Mucosa of stomach (tissue), 1 donor: ENCODE results near the gene CPM.
A peak's percentile ranks its signal among the peaks of the same experiment; 100 is the strongest.

Experiments
- H3K27me3 ChIP-seq: one replicate; pipeline ENCODE4 v1.7.0; 2013; ENCODE audit warnings: mild to moderate bottlenecking, low read length; ENCODE audit not compliant: control insufficient read depth, insufficient read depth
- H3K36me3 ChIP-seq: one replicate; pipeline ENCODE4 v1.7.0; 2013; ENCODE audit warnings: low read length; ENCODE audit not compliant: control insufficient read depth, insufficient read depth
- H3K4me1 ChIP-seq: one replicate; pipeline ENCODE4 v1.7.0; 2013; ENCODE audit warnings: mild to moderate bottlenecking, low read length; ENCODE audit not compliant: control insufficient read depth, insufficient read depth
- H3K4me3 ChIP-seq: one replicate; pipeline ENCODE4 v1.7.0; 2013; ENCODE audit warnings: low read length
- H3K9ac ChIP-seq: one replicate; pipeline ENCODE4 v1.7.0; 2013; ENCODE audit warnings: mild to moderate bottlenecking, low read length, moderate library complexity
- H3K9me3 ChIP-seq: one replicate; pipeline ENCODE4 v1.7.0; 2013; ENCODE audit warnings: mild to moderate bottlenecking, low read length, moderate library complexity; ENCODE audit not compliant: control insufficient read depth
- donor health status: Pancreatic carcinoma.

The CPM gene

GRCh38 chr12:68950511-68950910 is 17.5 kb upstream of the CPM start:
- H3K36me3 ChIP-seq = no peaks in the 10 kb centered on the region
- H3K4me1 ChIP-seq = no peaks in the 10 kb centered on the region
- no peaks in the 10 kb centered on the region for H3K27me3 ChIP-seq
- H3K9me3 ChIP-seq = no peaks in the 10 kb centered on the region
- H3K4me3 ChIP-seq = no peak overlapping the region
- H3K9ac ChIP-seq = no peak overlapping the region

GRCh38 chr12:68945255-68945654 is 12.3 kb upstream of the CPM start:
- Histone ChIP-seq H3K27me3 (no peaks in the 10 kb centered on the region), H3K4me3 (no peak overlapping the region), H3K9ac (no peak overlapping the region), H3K9me3 (no peaks in the 10 kb centered on the region), H3K4me1 (no peaks in the 10 kb centered on the region), H3K36me3 (no peaks in the 10 kb centered on the region)

GRCh38 chr12:68944296-68945076 is 11.5 kb upstream of the CPM start:
- Histone ChIP-seq H3K36me3 (no peaks in the 10 kb centered on the region), H3K4me3 (no peak overlapping the region), H3K9ac (no peak overlapping the region), H3K27me3 (no peaks in the 10 kb centered on the region), H3K4me1 (no peaks in the 10 kb centered on the region), H3K9me3 (no peaks in the 10 kb centered on the region)

- no peak overlapping the region for H3K4me3 ChIP-seq
- H3K9me3 ChIP-seq = no peaks in the 10 kb centered on the region
- H3K4me1 ChIP-seq = no peaks in the 10 kb centered on the region
- no peaks in the 10 kb centered on the region for H3K27me3 ChIP-seq
- no peak overlapping the region for H3K9ac ChIP-seq
- no peaks in the 10 kb centered on the region for H3K36me3 ChIP-seq
Measured at GRCh38 chr12:68943848-68944247, 10.9 kb upstream of the CPM start.

- Histone ChIP-seq H3K27me3 (no peaks in the 10 kb centered on the region), H3K36me3 (no peaks in the 10 kb centered on the region), H3K9me3 (no peaks in the 10 kb centered on the region), H3K4me3 (no peak overlapping the region), H3K9ac (no peak overlapping the region), H3K4me1 (no peaks in the 10 kb centered on the region)
Measured at GRCh38 chr12:68940731-68941130, 7.8 kb upstream of the CPM start.

- Histone ChIP-seq H3K4me1 (no peaks in the 10 kb centered on the region), H3K36me3 (no peaks in the 10 kb centered on the region), H3K9ac (no peak overlapping the region), H3K27me3 (no peaks in the 10 kb centered on the region), H3K4me3 (no peak overlapping the region), H3K9me3 (no peaks in the 10 kb centered on the region)
Measured at GRCh38 chr12:68939505-68939904, 6.5 kb upstream of the CPM start.

- H3K4me1 ChIP-seq = peaks cover 9% of the 10 kb centered on the region
- peaks cover 11% of the 10 kb centered on the region for H3K27me3 ChIP-seq
- no peaks in the 10 kb centered on the region for H3K36me3 ChIP-seq
- H3K9ac ChIP-seq = no peak overlapping the region
- H3K4me3 ChIP-seq = no peak overlapping the region
- H3K9me3 ChIP-seq = no peaks in the 10 kb centered on the region
Measured at GRCh38 chr12:68934392-68934791, 1.4 kb upstream of the CPM start.

- Histone ChIP-seq H3K36me3 (no peaks in the 10 kb centered on the region), H3K9ac (peak overlapping the region; percentile 11), H3K27me3 (peaks cover 11% of the 10 kb centered on the region), H3K4me3 (peak overlapping the region; percentile 27), H3K4me1 (peaks cover 9% of the 10 kb centered on the region), H3K9me3 (no peaks in the 10 kb centered on the region)
Measured at GRCh38 chr12:68932128-68932960, 627 bp downstream of the CPM start.

GRCh38 chr12:68930178-68930577 is 2.8 kb downstream of the CPM start:
- Histone ChIP-seq H3K36me3 (no peaks in the 10 kb centered on the region), H3K4me3 (no peak overlapping the region), H3K4me1 (peaks cover 9% of the 10 kb centered on the region), H3K9ac (no peak overlapping the region), H3K9me3 (no peaks in the 10 kb centered on the region), H3K27me3 (peaks cover 11% of the 10 kb centered on the region)

GRCh38 chr12:68924546-68924945 is 8.4 kb downstream of the CPM start:
- no peak overlapping the region for H3K4me3 ChIP-seq
- no peaks in the 10 kb centered on the region for H3K4me1 ChIP-seq
- no peaks in the 10 kb centered on the region for H3K27me3 ChIP-seq
- H3K9ac ChIP-seq = no peak overlapping the region
- no peaks in the 10 kb centered on the region for H3K9me3 ChIP-seq
- H3K36me3 ChIP-seq = no peaks in the 10 kb centered on the region

GRCh38 chr12:68919581-68920239 is 13.3 kb downstream of the CPM start:
- Histone ChIP-seq H3K9ac (no peak overlapping the region), H3K27me3 (no peaks in the 10 kb centered on the region), H3K36me3 (no peaks in the 10 kb centered on the region), H3K9me3 (no peaks in the 10 kb centered on the region), H3K4me1 (no peaks in the 10 kb centered on the region), H3K4me3 (no peak overlapping the region)

GRCh38 chr12:68918960-68919359 is 14.0 kb downstream of the CPM start:
- H3K9me3 ChIP-seq = no peaks in the 10 kb centered on the region
- H3K36me3 ChIP-seq = no peaks in the 10 kb centered on the region
- H3K4me1 ChIP-seq = no peaks in the 10 kb centered on the region
- no peak overlapping the region for H3K9ac ChIP-seq
- H3K4me3 ChIP-seq = no peak overlapping the region
- H3K27me3 ChIP-seq = no peaks in the 10 kb centered on the region
